HEK293 (cell line): ENCODE measurements around the gene HSD3B1.

ENCODE experiments used
- CTCF ChIA-PET: fragments of 350-600 bp; formaldehyde crosslinking; extraction: SDS; loops from one replicate; lab custom pipeline; 2021; ENCODE audit warnings: antibody characterized with exemption; lab: Yijun Ruan, JAX
- POLR2A ChIA-PET: fragments of 300-600 bp; formaldehyde crosslinking; extraction: SDS; loops from one replicate; lab custom pipeline; 2020; ENCODE audit warnings: antibody characterized with exemption, inconsistent platforms; lab: Yijun Ruan, JAX
- H3K27ac ChIP-seq: fragments of 200-500 bp; sonication (Bioruptor generic); 2 replicates; pipeline ENCODE4 v1.5.1; 2014; ENCODE audit warnings: low read depth, low read length, control low read depth, inconsistent platforms; ENCODE audit errors: extremely low read depth
- H3K36me3 ChIP-seq, 2 experiments: fragments of 200-500 bp in 1 of 2; sonication (Bioruptor generic) in 1 of 2; 1 replicate in 1 of 2; 2 replicates in 1 of 2; pipeline ENCODE4 v1.5.1; 2014 to 2017; ENCODE audit warnings: inconsistent platforms in 2 of 2, low read length in 2 of 2; ENCODE audit not compliant: control insufficient read depth in 2 of 2, insufficient read depth in 1 of 2
- H3K4me1 ChIP-seq: fragments of 200-500 bp; sonication (Bioruptor generic); 2 replicates; pipeline ENCODE4 v1.5.1; 2014; ENCODE audit warnings: mild to moderate bottlenecking, low read length, inconsistent platforms; ENCODE audit not compliant: control insufficient read depth, insufficient read depth
- H3K4me3 ChIP-seq: 2 replicates; pipeline ENCODE4 v1.5.1; 2011; ENCODE audit warnings: low read depth, mild to moderate bottlenecking, control low read depth, low read length, moderate library complexity
- H3K9me3 ChIP-seq: fragments of 200-500 bp; sonication (Bioruptor generic); 2 replicates; pipeline ENCODE4 v1.5.1; 2014; ENCODE audit warnings: low read depth, low read length, inconsistent platforms; ENCODE audit not compliant: control insufficient read depth, insufficient read depth
- BCL6B ChIP-seq: fragments of 450-650 bp; formaldehyde crosslinking; IDR thresholded peaks from 2 replicates; pipeline ENCODE4 v1.5.1; 2017; ENCODE audit warnings: missing biosample characterization, missing genetic modification characterization
- FEZF1 ChIP-seq: fragments of 450-650 bp; formaldehyde crosslinking; IDR thresholded peaks from 2 replicates; pipeline ENCODE4 v1.5.1; 2016; ENCODE audit warnings: missing biosample characterization, missing genetic modification characterization
- GFI1B ChIP-seq: fragments of 450-650 bp; formaldehyde crosslinking; IDR thresholded peaks from 2 replicates; pipeline ENCODE4 v1.5.1; 2016; ENCODE audit warnings: missing biosample characterization, missing genetic modification characterization
- GLI2 ChIP-seq: fragments of 450-650 bp; formaldehyde crosslinking; IDR thresholded peaks from 2 replicates; pipeline ENCODE4; 2017; ENCODE audit warnings: missing biosample characterization, missing genetic modification characterization, low read depth, borderline replicate concordance
- ZBTB21 ChIP-seq: fragments of 450-650 bp; formaldehyde crosslinking; IDR thresholded peaks from 2 replicates; pipeline ENCODE4 v1.5.1; 2017; ENCODE audit warnings: missing biosample characterization, missing genetic modification characterization
- ZFP41 ChIP-seq: fragments of 450-650 bp; formaldehyde crosslinking; IDR thresholded peaks from 2 replicates; pipeline ENCODE4 v1.5.1; 2016; ENCODE audit warnings: missing biosample characterization, missing genetic modification characterization, borderline replicate concordance
- ZNF121 ChIP-seq: fragments of 450-650 bp; formaldehyde crosslinking; IDR thresholded peaks from 2 replicates; pipeline ENCODE4 v1.5.1; 2016; ENCODE audit warnings: missing biosample characterization, missing genetic modification characterization
- ZNF16 ChIP-seq: fragments of 450-650 bp; formaldehyde crosslinking; IDR thresholded peaks from 2 replicates; pipeline ENCODE4 v1.5.1; 2016; ENCODE audit warnings: low read depth, missing biosample characterization, missing genetic modification characterization
- ZNF175 ChIP-seq: fragments of 450-650 bp; formaldehyde crosslinking; IDR thresholded peaks from 2 replicates; pipeline ENCODE4 v1.5.1; 2016; ENCODE audit warnings: missing biosample characterization, missing genetic modification characterization
- ZNF23 ChIP-seq: fragments of 450-650 bp; formaldehyde crosslinking; IDR thresholded peaks from 2 replicates; pipeline ENCODE4 v1.5.1; 2016; ENCODE audit warnings: missing biosample characterization, missing genetic modification characterization, borderline replicate concordance
- ZNF248 ChIP-seq: fragments of 450-650 bp; formaldehyde crosslinking; IDR thresholded peaks from 2 replicates; pipeline ENCODE4 v1.5.1; 2017; ENCODE audit warnings: missing biosample characterization, missing genetic modification characterization
- ZNF26 ChIP-seq: fragments of 450-650 bp; formaldehyde crosslinking; IDR thresholded peaks from 2 replicates; pipeline ENCODE4 v1.5.1; 2016; ENCODE audit warnings: missing biosample characterization, missing genetic modification characterization
- ZNF292 ChIP-seq: fragments of 450-650 bp; formaldehyde crosslinking; IDR thresholded peaks from 2 replicates; pipeline ENCODE4 v1.5.1; 2016; ENCODE audit warnings: low read depth, missing biosample characterization, missing genetic modification characterization, borderline replicate concordance
- ZNF585B ChIP-seq: fragments of 450-650 bp; formaldehyde crosslinking; IDR thresholded peaks from 2 replicates; pipeline ENCODE4 v1.5.1; 2016; ENCODE audit warnings: missing biosample characterization, missing genetic modification characterization
- ZNF610 ChIP-seq: fragments of 450-650 bp; formaldehyde crosslinking; IDR thresholded peaks from 2 replicates; pipeline ENCODE4 v1.5.1; 2016; ENCODE audit warnings: missing biosample characterization, missing genetic modification characterization, borderline replicate concordance
- ZNF623 ChIP-seq: fragments of 450-650 bp; formaldehyde crosslinking; IDR thresholded peaks from 2 replicates; pipeline ENCODE4 v1.5.1; 2016; ENCODE audit warnings: missing biosample characterization, missing genetic modification characterization
- ZNF629 ChIP-seq: fragments of 450-650 bp; formaldehyde crosslinking; IDR thresholded peaks from 2 replicates; pipeline ENCODE4 v1.5.1; 2017; ENCODE audit warnings: missing biosample characterization, missing genetic modification characterization
- ZNF658 ChIP-seq: fragments of 450-650 bp; formaldehyde crosslinking; IDR thresholded peaks from 2 replicates; pipeline ENCODE4; 2016; ENCODE audit warnings: missing biosample characterization, missing genetic modification characterization
- ZNF664 ChIP-seq: fragments of 450-650 bp; formaldehyde crosslinking; IDR thresholded peaks from 2 replicates; pipeline ENCODE4 v1.5.1; 2016; ENCODE audit warnings: missing biosample characterization, missing genetic modification characterization
- ZXDB ChIP-seq: fragments of 450-650 bp; formaldehyde crosslinking; IDR thresholded peaks from 2 replicates; pipeline ENCODE4 v1.5.1; 2016; ENCODE audit warnings: missing biosample characterization, missing genetic modification characterization
- TF ChIP-seq, protein P1 (sequence below): fragments of 450-650 bp; formaldehyde crosslinking; IDR thresholded peaks from 2 replicates; pipeline ENCODE4; 2016; ENCODE audit warnings: missing biosample characterization, missing genetic modification characterization
- TF ChIP-seq, protein P2 (sequence below): fragments of 450-650 bp; formaldehyde crosslinking; IDR thresholded peaks from 2 replicates; pipeline ENCODE4 v1.5.1; 2016; ENCODE audit warnings: missing biosample characterization, missing genetic modification characterization
- TF ChIP-seq, protein P3 (sequence below): fragments of 450-650 bp; formaldehyde crosslinking; IDR thresholded peaks from 2 replicates; pipeline ENCODE4 v1.5.1; 2016; ENCODE audit warnings: missing biosample characterization, missing genetic modification characterization, borderline replicate concordance
- TF ChIP-seq, protein P4 (sequence below): fragments of 450-650 bp; IDR thresholded peaks from 2 replicates; pipeline ENCODE4 v1.5.1; 2018; ENCODE audit warnings: missing biosample characterization, mild to moderate bottlenecking, missing genetic modification characterization

Gene HSD3B1

DNA sequence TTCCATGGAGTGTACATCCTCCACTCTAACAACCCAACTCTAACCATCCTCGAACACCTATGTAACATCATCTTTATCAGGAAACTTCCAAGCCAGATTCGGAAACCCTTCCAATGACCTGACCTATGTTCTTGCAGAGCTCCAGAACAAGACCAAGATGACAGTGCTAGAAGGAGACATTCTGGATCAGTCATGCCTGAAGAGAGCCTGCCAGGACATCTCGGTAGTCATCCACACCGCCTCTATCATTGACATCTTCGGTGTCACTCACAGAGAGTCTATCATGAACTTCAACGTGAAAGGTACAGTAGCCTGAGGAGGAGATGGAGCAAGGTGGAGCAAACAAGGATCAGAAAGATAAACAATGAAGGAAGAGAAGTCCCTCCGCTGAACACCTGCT, 36.1 kb upstream of the HSD3B1 start:
- ChIA-PET POLR2A (no interaction called here), CTCF (interaction anchor here (0.5 to 0.6 kb wide), 2 partner anchors 362 to 658 kb away, joined by 3 read pairs; no protein-coding TSS in a partner anchor)
- TF ChIP-seq ZNF664 (tag by site-specific recombination) (no peak), ZNF292 (tag by site-specific recombination) (no peak), ZNF175 (tag by site-specific recombination) (no peak), ZBTB21 (tag by site-specific recombination) (no peak), ZNF585B (tag by site-specific recombination) (no peak), ZNF23 (no peak), ZNF248 (no peak), ZNF121 (tag by site-specific recombination) (no peak), ZNF26 (tag by site-specific recombination) (no peak)
- TF ChIP-seq, protein P1, sequence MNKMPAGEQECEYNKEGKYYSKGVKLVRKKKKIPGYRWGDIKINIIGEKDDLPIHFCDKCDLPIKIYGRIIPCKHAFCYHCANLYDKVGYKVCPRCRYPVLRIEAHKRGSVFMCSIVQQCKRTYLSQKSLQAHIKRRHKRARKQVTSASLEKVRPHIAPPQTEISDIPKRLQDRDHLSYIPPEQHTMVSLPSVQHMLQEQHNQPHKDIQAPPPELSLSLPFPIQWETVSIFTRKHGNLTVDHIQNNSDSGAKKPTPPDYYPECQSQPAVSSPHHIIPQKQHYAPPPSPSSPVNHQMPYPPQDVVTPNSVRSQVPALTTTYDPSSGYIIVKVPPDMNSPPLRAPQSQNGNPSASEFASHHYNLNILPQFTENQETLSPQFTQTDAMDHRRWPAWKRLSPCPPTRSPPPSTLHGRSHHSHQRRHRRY (tag by site-specific recombination) = no peak

DNA sequence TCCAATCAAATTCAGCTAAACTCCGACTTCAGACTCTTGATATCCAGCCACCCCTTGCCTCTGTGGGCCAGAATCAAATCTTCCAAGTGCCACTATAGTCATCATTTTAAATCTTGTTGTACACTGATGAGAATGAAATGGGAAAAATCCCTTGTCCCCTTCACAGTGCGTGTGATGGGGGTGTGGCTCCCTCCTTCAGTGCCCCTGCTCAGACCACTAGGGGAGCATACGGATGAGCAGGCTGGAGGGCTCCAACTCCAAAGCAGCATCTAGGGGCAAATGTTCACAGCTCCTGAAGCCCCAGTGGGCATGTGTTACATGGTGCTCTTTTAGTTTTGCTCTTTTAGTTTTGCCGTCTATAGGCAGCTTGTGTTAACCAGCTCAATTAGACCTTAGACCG, 35.4 kb upstream of the HSD3B1 start:
- H3K36me3 ChIP-seq = no peaks in the 10 kb centered on the region
- H3K4me1 ChIP-seq = no peaks in the 10 kb centered on the region
- no peak overlapping the region for H3K27ac ChIP-seq
- H3K4me3 ChIP-seq = no peak overlapping the region
- CTCF ChIA-PET = interaction anchor here (0.6 to 1.3 kb wide), 2 partner anchors 23 to 659 kb away, joined by 3 to 5 read pairs; no protein-coding TSS in a partner anchor
- TF ChIP-seq GFI1B (tag by site-specific recombination) = no peak
- TF ChIP-seq, protein P2, sequence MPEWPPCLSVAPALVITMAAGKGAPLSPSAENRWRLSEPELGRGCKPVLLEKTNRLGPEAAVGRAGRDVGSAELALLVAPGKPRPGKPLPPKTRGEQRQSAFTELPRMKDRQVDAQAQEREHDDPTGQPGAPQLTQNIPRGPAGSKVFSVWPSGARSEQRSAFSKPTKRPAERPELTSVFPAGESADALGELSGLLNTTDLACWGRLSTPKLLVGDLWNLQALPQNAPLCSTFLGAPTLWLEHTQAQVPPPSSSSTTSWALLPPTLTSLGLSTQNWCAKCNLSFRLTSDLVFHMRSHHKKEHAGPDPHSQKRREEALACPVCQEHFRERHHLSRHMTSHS (tag by site-specific recombination) = no peak
- POLR2A ChIA-PET = no interaction called here
- H3K9me3 ChIP-seq = no peaks in the 10 kb centered on the region

More for the DNA sequence above, 36.1 kb upstream of the HSD3B1 start:
- Histone ChIP-seq H3K4me1 (no peaks in the 10 kb centered on the region), H3K27ac (no peak overlapping the region), H3K4me3 (no peak overlapping the region), H3K36me3 (no peaks in the 10 kb centered on the region), H3K9me3 (no peaks in the 10 kb centered on the region)

DNA sequence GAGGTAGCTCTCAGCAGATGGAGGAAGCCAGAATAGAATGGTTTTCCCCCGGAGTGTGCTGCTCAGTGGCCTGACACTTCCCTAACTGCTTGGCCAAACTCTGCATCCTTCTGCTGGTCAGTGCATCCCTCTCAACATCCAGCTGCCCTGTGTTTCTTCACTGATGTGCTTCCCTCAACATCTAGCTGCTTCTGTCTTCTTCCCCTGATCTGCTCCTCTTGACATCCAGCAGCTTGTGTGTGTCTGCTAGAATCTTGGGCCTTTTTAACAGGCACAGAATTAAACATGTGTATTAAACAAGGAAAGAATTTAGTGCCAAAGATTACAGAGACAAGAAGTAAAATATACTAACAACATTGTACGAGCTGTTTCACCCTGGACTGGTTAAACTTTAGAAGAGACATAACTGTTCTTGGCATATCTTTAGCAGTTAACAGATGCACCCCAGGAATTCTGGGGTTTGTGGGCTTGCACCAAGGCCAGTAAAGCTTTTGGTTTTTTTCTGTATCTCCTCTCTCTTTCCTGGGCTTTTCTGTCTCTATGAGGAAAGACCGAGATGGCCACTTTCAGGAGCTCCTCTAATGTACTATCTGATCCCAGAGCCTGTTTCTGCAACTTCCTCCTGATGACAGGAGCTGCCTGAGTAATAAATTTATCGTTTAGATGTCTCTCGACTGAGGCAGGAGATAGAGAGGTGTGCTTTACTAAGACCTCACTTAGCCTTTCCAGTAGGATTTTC, 34.8 kb upstream of the HSD3B1 start:
- Histone ChIP-seq H3K9me3 (no peaks in the 10 kb centered on the region), H3K4me1 (no peaks in the 10 kb centered on the region), H3K4me3 (no peak overlapping the region), H3K27ac (no peak overlapping the region), H3K36me3 (no peaks in the 10 kb centered on the region)
- ChIA-PET POLR2A (no interaction called here), CTCF (interaction anchor here (0.5 to 1.3 kb wide), 4 partner anchors 16 to 99 kb away, joined by 3 to 5 read pairs (median 4); no protein-coding TSS in a partner anchor)
- TF ChIP-seq ZNF610 (no peak), ZNF16 (tag by site-specific recombination) (no peak), GLI2 (no peak), ZXDB (tag by site-specific recombination) (no peak), ZNF658 (tag by site-specific recombination) (no peak), FEZF1 (no peak), ZFP41 (no peak), ZNF629 (tag by site-specific recombination) (no peak), BCL6B (tag by site-specific recombination) (no peak), ZNF623 (no peak)
- TF ChIP-seq, protein P3, sequence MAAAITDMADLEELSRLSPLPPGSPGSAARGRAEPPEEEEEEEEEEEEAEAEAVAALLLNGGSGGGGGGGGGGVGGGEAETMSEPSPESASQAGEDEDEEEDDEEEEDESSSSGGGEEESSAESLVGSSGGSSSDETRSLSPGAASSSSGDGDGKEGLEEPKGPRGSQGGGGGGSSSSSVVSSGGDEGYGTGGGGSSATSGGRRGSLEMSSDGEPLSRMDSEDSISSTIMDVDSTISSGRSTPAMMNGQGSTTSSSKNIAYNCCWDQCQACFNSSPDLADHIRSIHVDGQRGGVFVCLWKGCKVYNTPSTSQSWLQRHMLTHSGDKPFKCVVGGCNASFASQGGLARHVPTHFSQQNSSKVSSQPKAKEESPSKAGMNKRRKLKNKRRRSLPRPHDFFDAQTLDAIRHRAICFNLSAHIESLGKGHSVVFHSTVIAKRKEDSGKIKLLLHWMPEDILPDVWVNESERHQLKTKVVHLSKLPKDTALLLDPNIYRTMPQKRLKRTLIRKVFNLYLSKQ (tag by site-specific recombination) = no peak
- TF ChIP-seq, protein P4, sequence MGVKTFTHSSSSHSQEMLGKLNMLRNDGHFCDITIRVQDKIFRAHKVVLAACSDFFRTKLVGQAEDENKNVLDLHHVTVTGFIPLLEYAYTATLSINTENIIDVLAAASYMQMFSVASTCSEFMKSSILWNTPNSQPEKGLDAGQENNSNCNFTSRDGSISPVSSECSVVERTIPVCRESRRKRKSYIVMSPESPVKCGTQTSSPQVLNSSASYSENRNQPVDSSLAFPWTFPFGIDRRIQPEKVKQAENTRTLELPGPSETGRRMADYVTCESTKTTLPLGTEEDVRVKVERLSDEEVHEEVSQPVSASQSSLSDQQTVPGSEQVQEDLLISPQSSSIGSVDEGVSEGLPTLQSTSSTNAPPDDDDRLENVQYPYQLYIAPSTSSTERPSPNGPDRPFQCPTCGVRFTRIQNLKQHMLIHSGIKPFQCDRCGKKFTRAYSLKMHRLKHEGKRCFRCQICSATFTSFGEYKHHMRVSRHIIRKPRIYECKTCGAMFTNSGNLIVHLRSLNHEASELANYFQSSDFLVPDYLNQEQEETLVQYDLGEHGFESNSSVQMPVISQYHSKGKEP (tag by site-specific recombination) = no peak
